Ovary (tissue), 9 donors: ENCODE measurements around the gene CST11. TPM values are rescaled to one million over a fixed set of nuclear protein-coding genes. Genes with fewer than 3 reads are reported as not detected.

Experiments used
- DNase-seq, 5 donors: peaks; one replicate each; pipeline ENCODE4 v3.0.0-alpha.2; 2019 to 2020
- H3K27ac ChIP-seq, 2 donors: fragments of 200-600 bp; one replicate each; pipeline versions ENCODE4 v1.5.1 to v1.8.0; 2019 to 2022
- H3K27me3 ChIP-seq: fragments of 200-600 bp; one replicate; pipeline ENCODE4 v1.8.0; 2022
- H3K36me3 ChIP-seq: fragments of 200-600 bp; sonication (generic); one replicate; pipeline ENCODE4 v1.5.1; 2019
- H3K4me1 ChIP-seq: one replicate; pipeline ENCODE4 v1.8.1; 2013; ENCODE audit warnings: mild to moderate bottlenecking, moderate library complexity; ENCODE audit not compliant: insufficient read depth
- H3K4me3 ChIP-seq: fragments of 200-600 bp; sonication (generic); one replicate; pipeline ENCODE4 v1.5.1; 2017
- H3K9me3 ChIP-seq, 2 donors: fragments of 200-600 bp in 1 of 2; sonication (generic) in 1 of 2; one replicate each; pipeline versions ENCODE4 v1.5.1 to v1.8.1; 2013 to 2019; ENCODE audit warnings: mild to moderate bottlenecking in 1 of 2, moderate library complexity in 1 of 2
- EP300 ChIP-seq: sonication (generic); formaldehyde crosslinking; IDR thresholded peaks from one replicate; pipeline ENCODE4 v1.6.1; 2017; ENCODE audit warnings: antibody characterized with exemption
- POLR2A ChIP-seq: fragments of 450-650 bp; IDR thresholded peaks from one replicate; pipeline ENCODE4 v1.6.1; 2017; ENCODE audit warnings: antibody characterized with exemption, mild to moderate bottlenecking, moderate library complexity
- WGBS, 3 donors: extraction: QIAGEN DNeasy Blood & Tissue Kit in 1 of 3; methylation state at CpG; one replicate each; pipeline versions ENCODE4 v1.1.5 to v1.1.7; 2013 to 2017; 5-methylcytosine and 5-hydroxymethylcytosine counted together
- intact Hi-C, 4 donors: fragments of 100-400 bp; cut with DNase I; formaldehyde crosslinking; loops; one replicate each; pipeline versions ENCODE4 v1.11.0 to v1.15.1; 2022 to 2023
- polyA plus RNA-seq, 2 donors: library from polyadenylated mRNA; stranded (reverse); fragments of 200-250 nt in 1 of 2; fragments of 350-450 nt in 1 of 2; fragmentation: Illumina TruSeq in 1 of 2; extraction: RNeasy Lipid Tissue Mini Kit (QIAGEN cat#74804) in 1 of 2; gene quantifications; one replicate each; pipeline ENCODE4 v1.2.3, GENCODE V29; 2013 to 2014
- total RNA-seq, 7 donors: library from RNA; depleted of rRNA in 2 of 7; stranded (reverse); fragments of >200 nt in 2 of 7; fragmentation: NEBNext Ultra II Directional in 3 of 7; extraction: Animal tissue kit (Norgen Biotek cat#: 25700) in 3 of 7; gene quantifications; one replicate each; pipeline versions ENCODE4 v1.1.0 to v1.2.4, GENCODE V29; 2016 to 2023
- TF ChIP-seq, protein P1 (sequence below), 3 donors: fragments of 450-650 bp in 2 of 3; fragments of 200-600 bp in 1 of 3; IDR thresholded peaks; one replicate each; pipeline versions ENCODE4 v1.5.1 to v1.8.0; 2016 to 2022; ENCODE audit warnings: antibody characterized with exemption in 3 of 3, mild to moderate bottlenecking in 1 of 3
- donor health status: DM: no; HTN: no; CAD: no; lungs with moderate emphysema.
- donor health status: DM: no; HTN: no; CAD: no.
- donor health status: Bipolar disorder and iron deficiency.
- donor health status: DM: yes; HTN: yes; CAD: no.
- donor health status: DM: no; HTN: no; CAD: no.
- donor health status: DM: yes; HTN: yes; CAD: no.

The CST11 gene
- total and polyA plus RNA-seq, 9 donors: not detected

DNA sequence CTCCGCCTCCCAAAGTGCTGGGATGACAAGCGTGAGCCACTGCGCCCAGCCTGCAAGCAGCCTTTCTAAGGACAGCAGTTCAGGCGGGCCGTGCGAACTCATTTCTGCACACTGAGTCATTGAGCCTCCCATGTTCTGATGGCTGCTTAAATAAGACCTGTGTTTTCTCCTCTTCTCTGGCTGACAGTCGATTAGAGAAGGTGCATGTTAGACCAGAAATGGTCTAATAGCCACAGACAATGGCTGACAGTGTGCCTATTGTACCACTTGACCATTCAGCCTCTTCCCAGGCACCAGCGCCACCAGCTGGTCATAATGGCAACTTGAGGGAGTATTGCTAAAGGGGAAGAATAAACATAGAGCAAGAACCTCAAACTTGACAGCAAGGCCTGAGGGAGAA is 6.2 kb downstream of the CST11 start:
- intact Hi-C loops: loop anchor here in 2 of 4 donors (10.0 kb wide), 2 partner anchors 158 to 548 kb away; partner anchors contain the start of gene CST9 (in 1 of the 2)
- WGBS, 3 donors: 68 to 75% (median 74%) methylated on average over 8 of the region's 8 CpGs
- no peak overlapping the region for H3K27ac ChIP-seq
- no peaks in the 10 kb centered on the region for H3K27me3 ChIP-seq
- H3K9me3 ChIP-seq: no peaks in the 10 kb centered on the region
- H3K4me3 ChIP-seq: no peak overlapping the region
- no peaks in the 10 kb centered on the region for H3K36me3 ChIP-seq
- no peaks in the 10 kb centered on the region for H3K4me1 ChIP-seq
- DNase-seq: peak in 4 of 5 donors; percentile 48 to 68 (median 54)
- no peak for TF ChIP-seq EP300
- TF ChIP-seq, protein P1, sequence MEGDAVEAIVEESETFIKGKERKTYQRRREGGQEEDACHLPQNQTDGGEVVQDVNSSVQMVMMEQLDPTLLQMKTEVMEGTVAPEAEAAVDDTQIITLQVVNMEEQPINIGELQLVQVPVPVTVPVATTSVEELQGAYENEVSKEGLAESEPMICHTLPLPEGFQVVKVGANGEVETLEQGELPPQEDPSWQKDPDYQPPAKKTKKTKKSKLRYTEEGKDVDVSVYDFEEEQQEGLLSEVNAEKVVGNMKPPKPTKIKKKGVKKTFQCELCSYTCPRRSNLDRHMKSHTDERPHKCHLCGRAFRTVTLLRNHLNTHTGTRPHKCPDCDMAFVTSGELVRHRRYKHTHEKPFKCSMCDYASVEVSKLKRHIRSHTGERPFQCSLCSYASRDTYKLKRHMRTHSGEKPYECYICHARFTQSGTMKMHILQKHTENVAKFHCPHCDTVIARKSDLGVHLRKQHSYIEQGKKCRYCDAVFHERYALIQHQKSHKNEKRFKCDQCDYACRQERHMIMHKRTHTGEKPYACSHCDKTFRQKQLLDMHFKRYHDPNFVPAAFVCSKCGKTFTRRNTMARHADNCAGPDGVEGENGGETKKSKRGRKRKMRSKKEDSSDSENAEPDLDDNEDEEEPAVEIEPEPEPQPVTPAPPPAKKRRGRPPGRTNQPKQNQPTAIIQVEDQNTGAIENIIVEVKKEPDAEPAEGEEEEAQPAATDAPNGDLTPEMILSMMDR (IDR thresholded peaks at IDR 0.05): peak in 1 of 3 donors; percentile 22

DNA sequence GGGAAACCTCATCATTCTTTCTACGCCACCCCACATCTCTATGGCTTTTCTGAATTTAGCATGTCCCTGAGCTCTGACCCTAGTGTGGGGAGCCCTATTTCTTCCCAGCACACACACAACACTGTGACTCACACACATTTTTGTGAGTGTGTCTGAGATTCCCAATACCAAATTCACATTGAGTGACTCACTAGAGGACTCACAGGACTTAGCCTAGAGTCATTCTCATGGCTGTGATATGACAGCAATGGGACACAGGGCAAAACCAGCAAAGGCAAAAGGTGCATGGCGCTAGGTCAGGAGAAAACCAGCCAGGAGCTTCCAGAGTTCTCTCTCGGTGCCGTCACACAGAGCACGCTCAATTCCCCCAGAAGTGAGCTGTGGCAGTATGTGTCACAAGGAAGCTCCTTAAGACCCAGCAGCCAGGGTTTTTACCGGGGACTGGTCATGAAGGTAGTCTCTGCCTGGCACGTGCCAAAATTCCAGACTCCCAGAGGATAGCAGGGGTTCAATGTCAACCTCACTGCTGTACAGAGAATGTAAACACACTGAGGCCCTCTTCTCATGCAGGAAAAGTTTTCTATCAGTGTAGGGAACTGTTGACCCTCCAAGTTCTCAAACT is 7.0 kb downstream of the CST11 start:
- H3K9me3 ChIP-seq: no peaks in the 10 kb centered on the region
- intact Hi-C loops: loop anchor here in 2 of 4 donors (10.0 kb wide), 2 partner anchors 159 to 549 kb away; partner anchors contain the start of gene CST9 (in 1 of the 2)
- WGBS, 3 donors: 67 to 81% (median 72%) methylated on average over 7 of the region's 7 CpGs
- no peaks in the 10 kb centered on the region for H3K4me1 ChIP-seq
- TF ChIP-seq, protein P1 (IDR thresholded peaks at IDR 0.05): no peak
- TF ChIP-seq EP300: no peak
- TF ChIP-seq POLR2A: no peak
- H3K36me3 ChIP-seq: no peaks in the 10 kb centered on the region
- no peak for DNase-seq
- H3K4me3 ChIP-seq: no peak overlapping the region
- H3K27ac ChIP-seq: no peak overlapping the region
- H3K27me3 ChIP-seq: no peaks in the 10 kb centered on the region

DNA sequence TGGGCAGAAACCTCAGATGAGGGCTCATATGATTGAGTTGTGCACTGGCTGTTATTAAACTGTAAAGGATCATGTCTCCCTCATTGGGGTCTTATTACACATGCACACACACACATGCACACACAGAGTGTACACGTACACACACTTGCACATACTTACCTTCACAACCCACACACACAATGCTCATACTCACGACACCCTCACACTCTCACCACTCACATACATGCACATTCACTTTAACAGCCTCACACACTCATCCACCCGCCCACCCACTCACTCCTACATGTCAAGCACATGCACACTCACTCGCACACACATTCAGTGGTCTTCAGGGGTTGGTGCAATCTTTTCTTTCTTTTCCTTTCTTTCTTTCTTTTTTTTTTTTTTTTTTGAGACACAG is 7.8 kb downstream of the CST11 start:
- H3K27ac ChIP-seq: no peak overlapping the region
- DNase-seq: no peak
- intact Hi-C loops: loop anchor here in 2 of 4 donors (5.0 to 10.0 kb wide), 3 partner anchors 160 to 552 kb away; partner anchors contain the start of gene CST9 (in 1 of the 2)

DNA sequence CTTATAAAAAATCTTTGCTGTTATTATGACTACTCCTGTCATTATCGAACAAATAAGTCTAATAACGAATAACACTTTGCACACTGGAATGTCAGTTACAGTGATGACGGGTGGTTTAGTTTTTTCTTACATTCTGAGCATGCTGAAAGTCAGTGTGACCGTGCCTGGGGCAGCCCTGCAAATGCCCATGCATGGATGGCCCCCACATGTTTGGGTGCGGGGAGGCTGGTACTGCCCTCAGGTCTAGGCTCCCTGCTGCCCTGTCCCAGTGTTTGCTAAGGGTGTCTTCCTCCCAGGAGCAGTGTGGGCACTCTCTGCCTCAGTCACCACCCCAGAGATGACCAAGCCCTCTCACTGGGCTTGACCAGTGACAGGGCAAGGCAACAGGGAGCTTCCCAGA is 10.2 kb downstream of the CST11 start:
- H3K9me3 ChIP-seq: no peaks in the 10 kb centered on the region
- TF ChIP-seq, protein P1 (IDR thresholded peaks at IDR 0.05): no peak
- TF ChIP-seq POLR2A (no peak), EP300 (no peak)
- H3K27ac ChIP-seq: no peak overlapping the region
- no peaks in the 10 kb centered on the region for H3K4me1 ChIP-seq
- intact Hi-C loops: loop anchor here in 2 of 4 donors (5.0 to 10.0 kb wide), 3 partner anchors 162 to 555 kb away; partner anchors contain the start of gene CST9 (in 1 of the 2)
- H3K27me3 ChIP-seq: no peaks in the 10 kb centered on the region
- 79 to 88% (median 82%) methylated on average over 5 of the region's 5 CpGs for WGBS, 3 donors
- no peak overlapping the region for H3K4me3 ChIP-seq
- no peak for DNase-seq
- no peaks in the 10 kb centered on the region for H3K36me3 ChIP-seq

More for the DNA sequence above, 7.8 kb downstream of the CST11 start:
- Histone ChIP-seq H3K4me3 (no peak overlapping the region), H3K36me3 (no peaks in the 10 kb centered on the region), H3K9me3 (no peaks in the 10 kb centered on the region), H3K27me3 (no peaks in the 10 kb centered on the region), H3K4me1 (no peaks in the 10 kb centered on the region)
- TF ChIP-seq POLR2A (no peak), EP300 (no peak)
- TF ChIP-seq, protein P1 (IDR thresholded peaks at IDR 0.05): no peak
- 80 to 82% (median 80%) methylated on average over 4 of the region's 4 CpGs for WGBS, 3 donors
